ENCODE results near the gene RPP30. TPM values are rescaled to one million over a fixed set of nuclear protein-coding genes. Genes with fewer than 3 reads are reported as not detected.

Gene RPP30
- total RNA-seq, 4 donors from 2014 or later: 16.4 to 53.6 (median 19.6) TPM

DNA sequence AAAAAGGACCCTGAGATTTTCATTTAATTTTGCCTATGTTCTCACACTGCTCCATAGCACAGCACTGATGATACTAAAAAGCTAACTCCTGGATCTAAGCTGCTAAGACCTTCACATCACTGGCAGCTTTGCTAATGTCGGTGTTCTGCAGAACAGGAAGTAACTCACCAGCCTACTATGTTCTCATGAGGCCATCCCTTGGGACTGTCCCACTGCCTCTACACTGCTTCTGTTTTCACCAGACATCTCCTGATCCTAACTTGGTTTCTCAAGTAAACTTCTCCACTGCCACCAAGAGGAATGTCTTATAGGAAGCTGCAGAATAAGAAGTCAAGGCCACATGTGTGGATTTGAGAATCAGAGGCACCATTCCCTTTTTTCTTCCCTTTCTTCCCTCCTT lies 29.0 kb upstream of the RPP30 start:
- H3K4me1 ChIP-seq: no peaks in the 10 kb centered on the region
- H3K27me3 ChIP-seq: no peaks in the 10 kb centered on the region
- H3K4me3 ChIP-seq: no peak overlapping the region
- H3K9me3 ChIP-seq: no peaks in the 10 kb centered on the region
- no peak for DNase-seq
- H3K27ac ChIP-seq: no peak overlapping the region
- TF ChIP-seq CTCF (IDR thresholded peaks at IDR 0.05) (no peak), POLR2A (IDR thresholded peaks at IDR 0.05) (no peak)
- no peaks in the 10 kb centered on the region for H3K36me3 ChIP-seq

- TF ChIP-seq CTCF (IDR thresholded peaks at IDR 0.05) (no peak), POLR2A (IDR thresholded peaks at IDR 0.05) (no peak)
- no peaks in the 10 kb centered on the region for H3K4me1 ChIP-seq
- no peaks in the 10 kb centered on the region for H3K36me3 ChIP-seq
- H3K27ac ChIP-seq: no peak overlapping the region
- peaks cover 0 to 14% (median 0%) of the 10 kb centered on the region in 4 donors for H3K9me3 ChIP-seq
- H3K4me3 ChIP-seq: no peak overlapping the region
- H3K27me3 ChIP-seq: no peaks in the 10 kb centered on the region
- DNase-seq: no peak
These were observed 26.0 kb upstream of the RPP30 start for GRCh38 chr10:90845726-90846125.

DNA sequence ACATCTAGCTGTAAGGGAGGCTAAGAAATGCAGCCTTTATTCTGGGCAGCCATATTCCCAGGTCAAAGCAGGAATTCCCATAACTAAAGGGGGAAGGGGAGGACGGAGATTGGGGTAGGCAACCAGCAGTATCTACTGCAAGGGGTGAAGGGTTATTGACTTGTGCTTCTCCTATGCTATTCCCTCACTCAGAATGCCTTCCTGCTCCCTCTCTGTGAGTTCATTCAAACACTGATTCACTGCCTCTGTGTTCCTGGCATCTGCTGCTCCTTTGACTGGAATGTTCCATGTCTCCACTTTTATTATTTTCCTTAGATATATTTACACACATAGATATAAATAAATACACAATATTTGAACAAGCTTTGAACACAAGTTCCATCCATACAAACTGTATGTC lies 25.0 kb upstream of the RPP30 start:
- Histone ChIP-seq H3K27me3 (no peaks in the 10 kb centered on the region), H3K9me3 (peaks cover 0 to 19% (median 0%) of the 10 kb centered on the region in 4 donors), H3K4me1 (no peaks in the 10 kb centered on the region)

DNA sequence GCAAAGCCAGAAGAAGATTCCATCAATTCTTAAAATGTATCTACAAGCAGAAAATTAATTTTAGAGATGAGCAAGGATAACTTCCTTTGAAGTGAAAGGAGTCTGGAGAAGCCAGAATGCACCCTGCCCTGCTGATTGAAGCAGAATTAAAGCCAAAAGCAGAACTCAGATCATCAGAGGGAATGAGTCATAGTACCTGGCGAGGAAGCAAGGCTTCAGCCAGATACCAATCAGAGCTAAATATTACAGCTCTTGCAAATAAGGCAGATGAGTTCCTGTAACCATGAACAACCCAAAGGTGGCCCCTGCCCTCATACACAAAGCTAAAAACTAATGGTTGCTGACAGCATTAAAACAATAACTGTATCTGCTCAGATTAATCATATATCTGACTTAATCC lies 24.3 kb upstream of the RPP30 start:
- no peaks in the 10 kb centered on the region for H3K36me3 ChIP-seq
- H3K27ac ChIP-seq: no peak overlapping the region
- no peaks in the 10 kb centered on the region for H3K4me1 ChIP-seq
- no peaks in the 10 kb centered on the region for H3K27me3 ChIP-seq
- DNase-seq: no peak
- TF ChIP-seq CTCF (IDR thresholded peaks at IDR 0.05): no peak
- TF ChIP-seq POLR2A (IDR thresholded peaks at IDR 0.05): no peak
- H3K9me3 ChIP-seq: peaks cover 0 to 19% (median 0%) of the 10 kb centered on the region in 4 donors
- H3K4me3 ChIP-seq: no peak overlapping the region

More for the DNA sequence above, 25.0 kb upstream of the RPP30 start:
- Histone ChIP-seq H3K4me3 (no peak overlapping the region), H3K36me3 (no peaks in the 10 kb centered on the region), H3K27ac (no peak overlapping the region)
- TF ChIP-seq POLR2A (IDR thresholded peaks at IDR 0.05) (no peak), CTCF (IDR thresholded peaks at IDR 0.05) (no peak)
- no peak for DNase-seq

DNA sequence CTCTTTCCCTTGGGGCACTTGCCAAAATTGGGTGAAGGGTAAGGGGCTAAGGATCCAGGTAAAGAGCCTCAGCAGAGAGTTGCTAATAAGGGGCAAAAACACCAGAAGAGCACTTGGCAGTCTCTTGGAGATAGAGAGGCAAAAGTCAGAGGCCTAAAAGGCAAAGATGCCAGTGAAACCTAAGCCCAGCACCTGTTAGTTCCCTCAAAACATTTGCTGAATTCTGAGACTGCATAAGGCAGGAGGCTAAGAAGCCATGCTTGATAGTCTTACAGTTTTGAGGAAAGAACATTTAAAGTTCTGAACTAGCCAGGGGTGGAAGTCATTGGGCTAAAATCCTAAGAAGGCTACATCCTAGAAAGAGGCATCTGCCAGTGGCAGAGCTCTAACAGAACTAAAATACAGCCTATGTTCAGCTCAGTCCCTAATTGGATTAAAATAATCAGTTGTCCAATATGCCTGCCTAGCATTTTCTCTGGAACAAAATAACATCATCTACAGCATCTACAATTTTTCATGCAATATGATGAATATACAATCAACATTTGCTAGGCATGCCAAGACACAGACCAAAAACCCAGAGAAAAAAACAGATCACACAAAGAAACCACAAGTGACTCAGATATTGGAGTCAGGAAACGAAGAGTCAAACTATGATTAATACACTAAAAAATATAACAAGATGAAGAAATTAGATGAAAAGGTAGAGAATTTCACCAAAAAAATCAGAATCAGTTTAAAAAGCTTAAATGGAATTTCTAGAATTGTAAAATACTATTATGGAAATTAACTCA lies 21.6 kb upstream of the RPP30 start:
- no peaks in the 10 kb centered on the region for H3K4me1 ChIP-seq
- H3K36me3 ChIP-seq: no peaks in the 10 kb centered on the region
- no peak for DNase-seq
- no peak overlapping the region for H3K4me3 ChIP-seq
- H3K27me3 ChIP-seq: no peaks in the 10 kb centered on the region
- no peak for TF ChIP-seq POLR2A (IDR thresholded peaks at IDR 0.05)
- TF ChIP-seq CTCF (IDR thresholded peaks at IDR 0.05): no peak
- no peak overlapping the region for H3K27ac ChIP-seq
- peaks cover 0 to 19% (median 0%) of the 10 kb centered on the region in 4 donors for H3K9me3 ChIP-seq

All from Peyer's patch (tissue), 4 donors.